AG04450 (cell line): ENCODE data around the gene ACTL9. TPM values are rescaled to one million over a fixed set of nuclear protein-coding genes. Genes with fewer than 3 reads are reported as not detected.

Experiments used
- CTCF ChIA-PET: fragments of 300-600, 350-600 bp; formaldehyde crosslinking; extraction: SDS; loops from one replicate; lab custom pipeline; 2022; ENCODE audit warnings: antibody characterized with exemption, inconsistent platforms; lab: Charles Lee
- POLR2A ChIA-PET: fragments of 350-600 bp; formaldehyde crosslinking; extraction: SDS; loops from one replicate; lab custom pipeline; 2021; ENCODE audit warnings: antibody characterized with exemption, inconsistent platforms; lab: Yijun Ruan, JAX
- DNase-seq: peaks from one replicate; pipeline ENCODE4 v3.0.0-alpha.2; 2011; ENCODE audit warnings: low read depth, low spot score
- H3K27ac ChIP-seq: one replicate; pipeline ENCODE4 v1.5.1; 2012; ENCODE audit warnings: low read depth, low read length, control low read depth
- H3K27me3 ChIP-seq: one replicate; pipeline ENCODE4 v1.6.0; 2012; ENCODE audit warnings: low read length; ENCODE audit not compliant: control insufficient read depth, insufficient read depth
- H3K4me3 ChIP-seq: 2 replicates; pipeline ENCODE4 v1.5.1; 2011; ENCODE audit warnings: mild to moderate bottlenecking, low read depth, low read length, control low read depth
- H3K9me3 ChIP-seq: 2 replicates; pipeline ENCODE4 v1.5.1; 2012; ENCODE audit warnings: low read length; ENCODE audit not compliant: control insufficient read depth, insufficient read depth
- polyA plus RNA-seq: library from polyadenylated mRNA; depleted of rRNA; stranded (reverse); fragments of >200 nt; gene quantifications from 2 replicates; pipeline ENCODE4 v1.2.3, GENCODE V29; 2011
- TF ChIP-seq, protein P1 (sequence below): IDR thresholded peaks from 2 replicates; pipeline ENCODE4 v1.5.1; 2011; ENCODE audit warnings: low read depth, low read length, control low read depth, inconsistent platforms

ACTL9 gene
- polyA plus RNA-seq, 1 experiment = not detected

DNA sequence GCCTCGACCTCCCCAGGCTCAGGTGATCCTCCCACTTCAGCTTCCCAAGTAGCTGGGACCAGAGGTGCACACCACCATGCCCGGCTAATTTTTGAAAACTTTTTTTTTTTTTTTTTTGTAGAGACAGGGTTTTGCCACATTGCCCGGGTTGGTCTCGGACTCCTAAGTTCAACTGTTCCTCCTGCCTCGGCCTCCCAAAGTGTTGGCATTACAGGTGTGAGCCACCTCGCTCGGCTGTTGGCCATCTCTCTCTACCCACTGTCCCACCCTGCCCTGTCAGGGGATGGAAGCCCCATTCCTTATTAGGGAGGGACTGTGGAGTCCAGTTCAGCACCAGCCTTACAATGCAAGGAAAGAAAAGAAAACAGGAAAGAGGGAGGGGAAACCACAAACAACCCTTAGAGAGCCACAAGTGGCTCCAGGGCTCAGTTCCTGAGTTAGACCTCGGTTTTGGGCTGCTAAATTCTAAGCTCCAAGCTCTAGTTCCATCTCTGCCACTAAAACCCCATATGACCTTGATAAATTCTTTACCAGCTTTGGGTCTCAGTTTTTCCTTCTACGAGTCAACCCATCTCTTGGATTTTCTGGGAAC lies 31.7 kb downstream of the ACTL9 start:
- no peak for DNase-seq
- ChIA-PET CTCF (interaction anchor here (1.3 kb wide), 1 partner anchor 12 kb away, joined by 4 read pairs; no protein-coding TSS in a partner anchor), POLR2A (no interaction called here)

DNA sequence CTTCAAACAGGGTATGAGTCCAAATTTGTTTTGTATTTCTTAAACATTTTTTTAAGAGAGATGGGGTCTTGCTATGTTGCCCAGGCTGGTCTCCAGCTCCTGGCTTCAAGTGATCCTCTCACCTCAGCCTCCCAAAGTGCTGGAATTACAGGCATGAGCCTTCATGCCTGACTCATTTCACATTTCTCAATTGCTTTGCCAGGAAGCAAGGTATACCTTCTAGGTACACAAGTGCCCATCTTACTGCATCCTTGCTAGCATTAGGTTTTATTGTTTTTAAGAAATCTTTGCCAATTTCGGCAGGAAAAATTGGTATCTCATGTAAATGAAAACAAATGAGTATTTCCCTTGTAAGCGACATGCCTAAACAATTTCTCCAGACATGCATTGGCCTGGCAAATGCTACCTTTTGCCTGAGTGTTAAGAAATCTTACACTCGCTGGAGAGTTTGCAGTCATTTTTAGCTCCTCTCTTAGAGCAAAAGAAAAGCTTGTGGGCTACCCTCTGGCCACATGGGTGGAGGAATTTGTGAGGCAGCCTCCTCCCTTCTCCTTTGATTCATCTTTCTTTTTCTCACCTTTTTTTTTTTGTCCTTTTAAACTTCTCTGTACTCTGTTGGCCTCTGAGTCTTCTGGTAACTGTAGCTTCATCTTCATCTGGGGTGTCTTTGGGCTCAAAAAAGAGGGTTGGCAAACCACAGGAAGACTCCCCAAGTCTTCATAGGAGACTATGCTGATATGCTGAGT lies 33.0 kb downstream of the ACTL9 start:
- no peaks in the 10 kb centered on the region for H3K27me3 ChIP-seq
- TF ChIP-seq, protein P1, sequence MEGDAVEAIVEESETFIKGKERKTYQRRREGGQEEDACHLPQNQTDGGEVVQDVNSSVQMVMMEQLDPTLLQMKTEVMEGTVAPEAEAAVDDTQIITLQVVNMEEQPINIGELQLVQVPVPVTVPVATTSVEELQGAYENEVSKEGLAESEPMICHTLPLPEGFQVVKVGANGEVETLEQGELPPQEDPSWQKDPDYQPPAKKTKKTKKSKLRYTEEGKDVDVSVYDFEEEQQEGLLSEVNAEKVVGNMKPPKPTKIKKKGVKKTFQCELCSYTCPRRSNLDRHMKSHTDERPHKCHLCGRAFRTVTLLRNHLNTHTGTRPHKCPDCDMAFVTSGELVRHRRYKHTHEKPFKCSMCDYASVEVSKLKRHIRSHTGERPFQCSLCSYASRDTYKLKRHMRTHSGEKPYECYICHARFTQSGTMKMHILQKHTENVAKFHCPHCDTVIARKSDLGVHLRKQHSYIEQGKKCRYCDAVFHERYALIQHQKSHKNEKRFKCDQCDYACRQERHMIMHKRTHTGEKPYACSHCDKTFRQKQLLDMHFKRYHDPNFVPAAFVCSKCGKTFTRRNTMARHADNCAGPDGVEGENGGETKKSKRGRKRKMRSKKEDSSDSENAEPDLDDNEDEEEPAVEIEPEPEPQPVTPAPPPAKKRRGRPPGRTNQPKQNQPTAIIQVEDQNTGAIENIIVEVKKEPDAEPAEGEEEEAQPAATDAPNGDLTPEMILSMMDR = no peak
- CTCF ChIA-PET = interaction anchor here (0.7 to 0.8 kb wide), 2 partner anchors 11 to 22 kb away, joined by 3 read pairs; no protein-coding TSS in a partner anchor
- no peak overlapping the region for H3K27ac ChIP-seq
- POLR2A ChIA-PET = no interaction called here
- no peak overlapping the region for H3K4me3 ChIP-seq
- H3K9me3 ChIP-seq = peaks cover 3% of the 10 kb centered on the region; the same call in 1 of the 2 replicates
- no peak for DNase-seq

More for the DNA sequence above, 31.7 kb downstream of the ACTL9 start:
- H3K9me3 ChIP-seq = peaks cover 11% of the 10 kb centered on the region; the same call in 1 of the 2 replicates
- H3K27ac ChIP-seq = no peak overlapping the region
- H3K4me3 ChIP-seq = no peak overlapping the region
- TF ChIP-seq, protein P1 = no peak
- H3K27me3 ChIP-seq = no peaks in the 10 kb centered on the region

DNA sequence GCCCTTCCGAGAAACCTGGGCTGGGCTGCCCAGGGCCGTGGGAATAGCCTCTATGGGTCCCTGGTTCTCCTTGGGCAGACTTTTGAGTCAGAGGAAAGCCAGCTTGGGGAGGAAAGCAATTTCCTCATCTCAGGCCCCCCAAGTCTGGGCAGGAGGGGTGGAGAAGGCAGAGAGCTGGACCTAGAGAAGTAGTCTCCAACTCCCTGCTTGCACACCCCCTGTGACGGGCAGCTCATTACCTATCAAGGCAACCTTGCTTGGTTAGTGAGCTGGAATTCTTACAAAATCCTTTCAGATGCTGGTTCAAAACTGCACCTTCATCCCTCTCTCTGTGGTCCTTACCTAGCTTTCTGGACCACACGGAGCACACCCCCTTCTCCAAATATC lies 33.9 kb downstream of the ACTL9 start:
- no peak for DNase-seq
- no peaks in the 10 kb centered on the region for H3K27me3 ChIP-seq
- H3K9me3 ChIP-seq = peaks cover 3% of the 10 kb centered on the region; the same call in 1 of the 2 replicates
- CTCF ChIA-PET = no interaction called here
- TF ChIP-seq, protein P1 = no peak
- POLR2A ChIA-PET = no interaction called here
- H3K4me3 ChIP-seq = no peak overlapping the region
- no peak overlapping the region for H3K27ac ChIP-seq

DNA sequence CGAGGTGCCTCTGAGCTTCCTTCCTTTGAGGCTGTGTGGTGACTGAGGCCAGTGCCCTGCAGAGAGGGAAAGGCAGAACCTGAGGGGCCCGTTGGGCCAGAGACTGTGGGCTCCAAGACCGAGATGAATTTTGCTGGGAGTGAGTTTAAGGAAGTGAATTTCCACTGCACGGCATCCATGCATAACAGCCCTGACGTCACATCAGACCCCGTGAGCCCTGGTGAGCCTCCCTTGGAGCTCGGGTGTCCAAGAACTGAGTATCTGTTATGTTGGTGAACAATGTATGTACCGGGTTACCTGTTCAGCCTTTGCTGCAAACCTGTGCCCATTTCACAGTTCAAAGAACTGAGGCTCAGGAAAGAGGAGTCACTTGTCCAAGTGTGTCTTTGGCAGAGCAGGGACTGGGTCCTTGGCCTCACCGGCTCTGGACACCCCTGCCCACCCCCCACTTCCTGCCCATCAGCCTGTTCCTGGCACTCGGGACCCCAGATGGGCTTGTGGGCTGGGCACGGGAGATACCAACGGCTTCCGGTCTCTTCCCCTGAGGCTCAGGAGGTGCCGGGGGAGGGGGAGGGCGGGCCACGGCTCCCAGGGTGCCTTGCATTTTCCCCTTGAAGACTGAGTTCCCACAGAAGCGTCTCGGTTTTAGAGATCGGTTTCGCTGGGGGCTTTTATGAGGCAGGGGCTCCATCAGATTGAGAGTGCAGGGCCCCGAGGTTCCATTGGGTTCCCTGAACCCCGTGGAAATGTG lies 34.5 kb downstream of the ACTL9 start:
- CTCF ChIA-PET = no interaction called here
- POLR2A ChIA-PET = no interaction called here

More for the DNA sequence above, 34.5 kb downstream of the ACTL9 start:
- TF ChIP-seq, protein P1 = no peak
- Histone ChIP-seq H3K9me3 (peaks cover 3% of the 10 kb centered on the region; the same call in 1 of the 2 replicates), H3K27me3 (no peaks in the 10 kb centered on the region), H3K27ac (no peak overlapping the region), H3K4me3 (no peak overlapping the region)
- no peak for DNase-seq
